ENCODE results near the gene C9orf72. TPM values are rescaled to one million over a fixed set of nuclear protein-coding genes. Genes with fewer than 3 reads are reported as not detected.

The C9orf72 gene
- polyA plus RNA-seq, 3 donors from 2014 or later = 4.5 to 11.6 (median 7.6) TPM

DNA sequence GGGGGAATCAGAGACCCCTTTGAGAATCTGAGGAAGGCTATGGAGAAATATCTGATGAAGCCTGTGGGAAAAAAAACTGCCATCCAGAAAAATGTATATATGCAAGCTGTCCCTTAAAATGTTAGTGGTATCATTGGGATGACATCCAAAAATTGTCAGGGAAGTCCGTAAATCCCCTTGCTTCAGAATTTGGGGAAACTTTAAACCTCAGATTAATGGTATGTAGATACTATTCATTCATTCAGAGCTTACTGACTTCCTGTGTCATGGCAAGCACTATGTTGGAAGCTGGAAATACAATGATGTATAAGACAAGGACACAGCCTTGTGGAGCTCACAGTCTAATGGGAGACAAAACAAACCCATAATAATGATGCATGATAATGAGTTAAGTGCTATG lies 32.8 kb downstream of the C9orf72 start:
- Mint-ChIP-seq H3K27ac (no peak overlapping the region), H3K4me1 (peaks cover 0 to 2% of the 10 kb centered on the region in 2 donors), H3K36me3 (peaks cover 8 to 13% (median 8%) of the 10 kb centered on the region in 3 donors), H3K9me3 (no peaks in the 10 kb centered on the region), H3K27me3 (ENCODE audit: low read depth in 3 of 3) (no peaks in the 10 kb centered on the region), H3K4me3 (no peak overlapping the region)
- DNase-seq = no peak

DNA sequence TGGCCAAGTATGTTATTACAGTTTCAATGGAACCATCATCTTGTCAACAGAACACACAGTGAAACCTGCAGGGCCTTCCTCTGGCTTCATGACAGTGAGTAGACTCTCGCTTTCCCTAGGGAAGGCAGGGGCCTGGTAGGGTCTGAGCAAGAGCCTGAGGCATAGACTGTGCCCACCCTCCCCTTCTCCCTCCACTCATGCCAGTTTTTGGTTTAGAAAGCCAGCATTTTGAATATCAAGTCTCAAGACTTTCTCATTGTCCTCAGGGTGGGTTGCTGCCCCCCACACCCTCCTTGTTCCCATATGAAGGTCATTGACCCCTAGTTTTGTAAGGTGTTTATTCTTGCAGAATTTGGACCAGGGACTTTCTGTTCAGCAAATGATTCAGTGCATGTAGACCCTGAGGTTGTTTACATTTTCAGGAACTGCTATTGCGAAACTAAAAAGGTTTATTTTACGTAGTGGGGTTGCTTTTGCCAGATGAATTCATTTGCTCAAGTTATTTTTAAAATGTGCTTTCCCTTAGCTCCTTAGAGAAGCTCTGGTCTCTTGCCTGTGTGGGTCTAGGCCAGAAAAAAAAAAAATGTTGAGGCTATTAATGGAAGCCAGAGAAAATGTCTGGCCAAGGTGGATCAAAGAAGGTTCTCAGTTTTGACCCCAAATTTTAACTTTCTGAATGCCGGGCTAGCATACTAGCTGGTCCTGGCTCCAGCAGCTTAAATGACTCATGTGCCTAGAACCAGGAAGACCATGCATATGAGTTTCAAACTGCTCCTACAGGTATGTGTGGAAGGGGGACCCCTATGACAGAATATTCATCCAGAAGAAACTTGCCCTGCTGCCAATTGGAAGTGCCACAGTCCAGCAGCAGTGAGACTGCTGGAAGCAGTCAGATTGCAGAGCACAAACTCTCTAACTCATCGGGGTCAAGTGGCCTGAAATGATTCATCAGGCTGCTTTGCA lies 33.5 kb downstream of the C9orf72 start:
- Mint-ChIP-seq H3K27me3 (ENCODE audit: low read depth in 3 of 3) (no peaks in the 10 kb centered on the region), H3K36me3 (peaks cover 8 to 12% (median 10%) of the 10 kb centered on the region in 3 donors), H3K9me3 (no peaks in the 10 kb centered on the region), H3K4me1 (peaks cover 0 to 2% of the 10 kb centered on the region in 2 donors), H3K27ac (no peak overlapping the region), H3K4me3 (no peak overlapping the region)
- DNase-seq = no peak

DNA sequence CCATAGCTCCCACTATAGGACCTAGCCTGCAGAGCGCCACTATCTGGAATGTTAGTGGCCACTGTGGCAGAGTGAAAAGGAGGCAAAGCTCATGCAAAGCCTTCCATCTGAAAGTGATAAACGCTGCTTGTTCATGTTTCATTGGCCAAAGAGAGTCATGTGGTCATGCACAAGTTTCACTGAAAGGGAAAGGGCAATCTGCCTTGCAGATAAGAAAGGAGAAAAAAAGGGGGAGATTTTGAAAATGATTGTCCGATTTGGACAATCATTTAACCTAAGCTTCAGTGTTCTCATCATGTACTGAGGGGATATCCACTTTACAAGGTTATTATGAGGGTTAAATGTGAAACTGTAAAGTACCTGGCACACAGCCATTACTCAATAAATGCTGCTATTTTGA lies 34.6 kb downstream of the C9orf72 start:
- Mint-ChIP-seq H3K27me3 (ENCODE audit: low read depth in 3 of 3) (no peaks in the 10 kb centered on the region), H3K36me3 (peaks cover 5 to 8% (median 7%) of the 10 kb centered on the region in 3 donors), H3K4me3 (no peak overlapping the region), H3K4me1 (peaks cover 0 to 2% of the 10 kb centered on the region in 2 donors), H3K9me3 (no peaks in the 10 kb centered on the region), H3K27ac (no peak overlapping the region)
- DNase-seq = no peak

DNA sequence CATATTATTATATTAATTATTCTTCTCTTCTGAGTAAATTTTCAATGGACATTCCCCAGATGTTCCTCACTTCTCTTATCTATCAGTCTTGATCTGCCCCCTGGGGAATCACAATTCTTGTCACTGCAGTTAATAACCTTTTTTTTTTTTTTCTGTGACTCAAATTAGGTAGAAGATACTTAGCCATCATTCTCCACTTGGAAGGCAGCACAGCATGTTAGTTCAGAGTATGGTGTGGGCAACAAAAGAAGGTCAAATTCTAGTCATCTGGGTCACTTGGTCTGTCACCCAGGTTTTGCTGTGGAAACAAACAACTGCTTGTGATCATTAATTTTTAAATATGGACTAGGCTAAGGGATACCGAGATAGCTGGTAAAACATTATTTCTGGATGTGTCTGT lies 35.5 kb downstream of the C9orf72 start:
- Mint-ChIP-seq H3K36me3 (peaks cover 0 to 7% (median 4%) of the 10 kb centered on the region in 3 donors), H3K4me1 (peaks cover 0 to 2% of the 10 kb centered on the region in 2 donors), H3K27ac (no peak overlapping the region), H3K4me3 (no peak overlapping the region), H3K9me3 (no peaks in the 10 kb centered on the region), H3K27me3 (ENCODE audit: low read depth in 3 of 3) (peaks cover 0 to 2% (median 0%) of the 10 kb centered on the region in 3 donors)
- DNase-seq = no peak

DNA sequence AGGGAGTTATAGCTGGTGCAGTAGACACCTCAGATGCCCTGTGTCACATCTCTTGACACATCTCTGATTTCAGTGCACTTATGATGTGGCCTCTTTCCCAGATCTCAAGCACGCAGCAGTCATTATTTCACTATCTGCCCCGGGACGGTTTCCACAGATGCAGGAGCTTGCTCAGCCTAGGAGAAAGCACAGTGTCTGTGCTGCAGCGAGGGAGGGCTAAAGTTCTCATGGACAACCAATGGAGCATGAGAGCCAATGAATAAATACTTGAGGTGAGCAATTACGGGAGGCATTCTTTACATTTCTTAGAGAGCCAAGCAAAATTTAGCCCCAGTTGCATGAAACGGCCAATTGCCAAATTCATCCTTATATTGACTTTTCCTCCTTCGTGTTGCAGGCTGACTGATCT lies 36.2 kb downstream of the C9orf72 start:
- no peak for DNase-seq
- Mint-ChIP-seq H3K4me3 (no peak overlapping the region), H3K36me3 (peaks cover 0 to 7% (median 4%) of the 10 kb centered on the region in 3 donors), H3K4me1 (peaks cover 0 to 2% of the 10 kb centered on the region in 2 donors), H3K27me3 (ENCODE audit: low read depth in 3 of 3) (peaks cover 0 to 2% (median 0%) of the 10 kb centered on the region in 3 donors), H3K27ac (no peak overlapping the region), H3K9me3 (no peaks in the 10 kb centered on the region)

DNA sequence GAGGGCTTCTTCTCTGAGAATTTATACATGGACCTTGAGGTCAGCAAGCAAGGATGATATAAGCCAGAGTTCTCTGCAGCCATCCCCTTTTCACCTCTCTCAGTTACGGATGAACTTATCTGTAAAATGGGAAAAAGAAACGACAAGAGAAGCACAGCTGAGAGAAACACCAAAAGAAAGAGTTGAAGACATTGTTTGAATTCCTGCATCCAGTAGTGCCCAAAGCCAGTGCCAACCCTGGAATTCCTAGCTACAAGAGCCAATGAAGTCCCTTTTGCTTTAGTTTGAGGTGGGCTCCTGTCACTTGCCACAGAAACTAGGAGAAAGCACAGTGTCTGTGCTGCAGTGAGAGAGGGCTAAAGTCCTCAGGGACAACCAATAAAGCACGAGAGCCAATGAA lies 37.1 kb downstream of the C9orf72 start:
- no peak overlapping the region for H3K4me3 Mint-ChIP-seq

DNA sequence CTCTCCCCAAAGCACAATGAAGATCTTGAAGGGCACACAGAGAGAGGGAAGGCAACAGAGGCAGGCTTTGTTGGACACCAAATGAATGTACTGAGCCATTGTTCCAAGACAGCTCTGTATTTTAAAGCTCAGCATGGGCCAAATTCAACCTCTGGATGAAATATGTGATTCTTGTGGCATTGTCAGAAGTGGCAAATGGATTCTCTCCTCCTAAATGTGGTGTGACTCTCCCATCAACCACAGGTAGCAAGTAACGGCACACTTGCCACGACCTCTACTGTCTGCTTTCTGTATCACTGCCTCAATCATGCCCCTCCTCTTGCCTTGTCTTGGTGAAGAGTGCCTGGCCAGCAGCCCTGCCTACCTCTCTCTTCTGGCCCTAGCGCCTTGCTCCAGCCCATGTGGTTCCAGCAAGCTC lies 37.6 kb downstream of the C9orf72 start:
- H3K9me3 Mint-ChIP-seq = no peaks in the 10 kb centered on the region
- DNase-seq = no peak
- no peak overlapping the region for H3K27ac Mint-ChIP-seq

More for the DNA sequence above, 37.1 kb downstream of the C9orf72 start:
- Mint-ChIP-seq H3K27me3 (ENCODE audit: low read depth in 3 of 3) (peaks cover 0 to 2% (median 0%) of the 10 kb centered on the region in 3 donors), H3K27ac (no peak overlapping the region), H3K4me1 (peaks cover 0 to 2% of the 10 kb centered on the region in 2 donors), H3K9me3 (no peaks in the 10 kb centered on the region), H3K36me3 (peaks cover 0 to 4% (median 4%) of the 10 kb centered on the region in 3 donors)
- no peak for DNase-seq

DNA sequence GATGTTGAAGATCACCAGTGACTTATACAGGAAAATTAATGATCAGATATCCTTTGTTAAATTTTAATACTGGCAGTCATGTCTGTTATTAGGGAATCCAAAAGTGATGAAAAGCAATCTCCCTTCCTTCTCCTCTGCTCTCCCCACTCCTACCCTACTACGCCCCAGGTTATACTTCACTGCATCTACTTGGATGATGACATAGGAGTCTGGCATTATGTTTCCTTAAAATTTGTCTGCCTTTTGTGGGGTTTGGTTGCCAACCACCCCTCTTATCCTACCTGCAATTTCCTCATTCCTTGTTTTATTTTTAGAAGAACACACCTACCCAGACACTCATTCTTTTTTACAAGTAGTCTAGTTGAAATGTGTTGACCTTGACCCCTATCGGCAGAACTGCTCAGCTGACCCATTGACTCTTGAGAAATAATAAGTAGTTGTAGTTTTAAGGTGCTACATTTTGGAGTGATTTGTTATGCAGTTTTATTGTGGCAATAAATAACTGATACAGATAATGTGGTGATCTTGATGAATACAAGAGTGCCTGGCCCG lies 38.5 kb downstream of the C9orf72 start:
- Mint-ChIP-seq H3K27me3 (ENCODE audit: low read depth in 3 of 3) (peaks cover 0 to 2% (median 2%) of the 10 kb centered on the region in 3 donors), H3K4me3 (no peak overlapping the region), H3K9me3 (no peaks in the 10 kb centered on the region), H3K4me1 (peaks cover 0 to 5% of the 10 kb centered on the region in 2 donors), H3K27ac (no peak overlapping the region), H3K36me3 (peaks cover 0 to 4% (median 4%) of the 10 kb centered on the region in 3 donors)
- no peak for DNase-seq

More for the DNA sequence above, 37.6 kb downstream of the C9orf72 start:
- Mint-ChIP-seq H3K4me1 (peaks cover 0 to 2% of the 10 kb centered on the region in 2 donors), H3K36me3 (peaks cover 0 to 4% (median 4%) of the 10 kb centered on the region in 3 donors), H3K27me3 (ENCODE audit: low read depth in 3 of 3) (peaks cover 0 to 2% (median 0%) of the 10 kb centered on the region in 3 donors), H3K4me3 (no peak overlapping the region)

DNA sequence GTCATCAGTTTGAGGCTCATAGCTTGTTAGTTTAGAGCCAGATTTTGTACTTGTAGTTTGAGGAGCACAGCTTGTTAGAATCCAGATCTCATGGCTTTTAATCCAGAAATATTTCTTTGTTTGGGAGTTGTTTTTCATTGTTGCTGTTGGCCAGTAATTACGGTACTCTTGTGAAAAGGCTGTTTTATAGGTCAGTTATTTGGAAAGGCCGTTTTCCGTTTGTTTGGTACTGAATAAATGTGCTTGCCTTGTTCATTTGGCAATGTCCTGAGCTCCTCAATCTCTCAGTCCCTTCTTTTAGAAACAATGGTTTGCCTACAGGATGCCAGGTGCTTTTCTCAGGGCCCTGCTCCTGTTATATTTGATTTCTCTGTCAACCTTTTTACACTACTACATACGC lies 39.1 kb downstream of the C9orf72 start:
- DNase-seq = no peak
- Mint-ChIP-seq H3K27ac (no peak overlapping the region), H3K4me3 (no peak overlapping the region), H3K36me3 (peaks cover 0 to 4% (median 4%) of the 10 kb centered on the region in 3 donors), H3K9me3 (no peaks in the 10 kb centered on the region), H3K4me1 (peaks cover under 1 to 5% of the 10 kb centered on the region in 2 donors), H3K27me3 (ENCODE audit: low read depth in 3 of 3) (peaks cover 0 to 2% (median 2%) of the 10 kb centered on the region in 3 donors)

DNA sequence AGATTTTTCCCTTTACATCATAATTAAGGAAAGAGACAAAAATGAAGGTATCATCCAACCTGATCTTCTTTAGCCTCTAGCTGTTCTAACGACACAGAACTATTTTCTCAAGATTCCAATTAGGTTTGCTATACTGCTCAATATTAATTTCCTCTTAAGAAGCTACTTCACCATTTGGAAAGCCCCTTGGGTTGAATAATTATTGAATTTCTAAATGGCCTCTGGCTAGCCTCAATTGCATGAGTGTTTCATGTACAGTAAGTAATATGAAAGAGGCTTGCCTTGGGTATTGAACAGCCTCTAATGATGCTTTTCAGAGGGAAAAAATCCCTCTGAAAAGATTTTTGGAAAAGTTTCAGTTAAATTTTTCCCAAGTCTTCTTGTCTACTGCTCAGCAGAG lies 40.0 kb downstream of the C9orf72 start:
- no peak for DNase-seq
- Mint-ChIP-seq H3K27ac (no peak overlapping the region), H3K27me3 (ENCODE audit: low read depth in 3 of 3) (peaks cover 0 to 2% (median 2%) of the 10 kb centered on the region in 3 donors), H3K36me3 (peaks cover 0 to 4% (median 4%) of the 10 kb centered on the region in 3 donors), H3K4me3 (no peak overlapping the region), H3K9me3 (no peaks in the 10 kb centered on the region), H3K4me1 (peaks cover 9 to 11% of the 10 kb centered on the region in 2 donors)

DNA sequence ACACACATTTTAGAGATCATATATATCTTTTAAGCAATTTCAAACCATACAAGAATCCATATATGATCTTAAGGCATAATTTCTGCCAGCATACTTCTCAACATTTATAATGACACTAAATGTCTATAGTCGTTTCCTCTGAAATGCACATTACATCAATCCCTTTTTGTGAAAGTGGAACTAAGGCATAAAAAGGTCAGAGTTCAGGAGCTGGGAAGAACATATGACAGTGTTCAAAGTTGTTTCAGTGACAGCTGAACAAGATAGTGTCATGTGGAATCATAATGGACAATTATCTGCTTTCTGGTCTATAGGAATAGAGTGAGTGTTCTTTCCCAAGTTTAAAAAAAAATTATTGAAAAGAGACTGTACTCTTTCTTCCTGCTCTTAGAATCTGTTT lies 41.2 kb downstream of the C9orf72 start:
- Mint-ChIP-seq H3K27me3 (ENCODE audit: low read depth in 3 of 3) (peaks cover 2 to 7% (median 5%) of the 10 kb centered on the region in 3 donors), H3K36me3 (peaks cover 0 to 4% (median 4%) of the 10 kb centered on the region in 3 donors), H3K4me3 (no peak overlapping the region), H3K4me1 (peaks cover 18% of the 10 kb centered on the region in 2 donors), H3K9me3 (no peaks in the 10 kb centered on the region), H3K27ac (no peak overlapping the region)
- no peak for DNase-seq

DNA sequence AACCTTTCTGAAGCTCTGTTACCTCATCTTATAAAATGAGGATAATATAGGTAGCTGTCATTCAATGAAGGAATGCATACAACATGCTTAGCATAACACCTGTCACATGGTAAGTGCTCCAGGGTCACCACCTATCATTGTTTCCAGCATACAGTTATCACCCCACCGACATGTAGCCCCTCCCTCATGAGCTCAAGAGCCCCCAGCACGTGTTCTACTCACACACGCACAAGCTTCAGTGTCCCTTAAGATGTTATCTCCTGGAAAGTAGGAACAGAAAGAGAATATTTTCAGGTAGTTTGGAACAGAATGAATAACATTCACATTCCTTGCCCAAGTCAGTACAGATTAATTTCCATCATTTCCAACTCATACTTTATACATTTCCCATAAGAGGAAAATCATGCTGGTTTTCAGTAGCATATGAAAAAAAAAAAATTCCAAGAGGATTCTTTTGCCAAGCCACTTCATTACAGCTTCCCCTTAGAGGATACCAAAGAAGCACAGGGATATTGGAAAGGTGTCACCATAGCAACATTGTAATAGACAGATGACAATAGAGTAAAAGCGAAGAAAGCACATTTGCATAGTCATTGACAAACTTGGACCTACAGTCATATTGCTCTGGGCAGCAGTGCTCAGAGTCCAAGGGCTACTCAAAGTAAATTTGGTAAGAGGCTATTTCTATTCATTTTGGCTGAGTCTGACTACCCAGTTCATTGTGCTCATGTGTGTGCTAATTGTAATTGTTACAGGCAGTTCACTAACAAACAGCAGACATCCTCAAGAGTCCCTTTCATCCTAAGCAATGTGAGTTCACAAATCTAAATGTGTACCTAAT lies 42.1 kb downstream of the C9orf72 start:
- no peak for DNase-seq
- peaks cover 0 to 4% (median 4%) of the 10 kb centered on the region in 3 donors for H3K36me3 Mint-ChIP-seq
- peaks cover 2 to 9% (median 6%) of the 10 kb centered on the region in 3 donors for H3K27me3 Mint-ChIP-seq (ENCODE audit: low read depth in 3 of 3)
- no peaks in the 10 kb centered on the region for H3K9me3 Mint-ChIP-seq
- H3K4me1 Mint-ChIP-seq = peaks cover 18% of the 10 kb centered on the region in 2 donors
- peak overlapping the region in 1 of 5 donors; percentile 9 for H3K4me3 Mint-ChIP-seq
- no peak overlapping the region for H3K27ac Mint-ChIP-seq

Data from immature natural killer cell (primary cell).